Upper lobe of left lung (tissue), 6 donors: Measurements from ENCODE around the gene MYO6. TPM values are rescaled to one million over a fixed set of nuclear protein-coding genes. Genes with fewer than 3 reads are reported as not detected.
"Not testable (repeated sequence)": the region's sequence is repeated elsewhere in the genome, so short reads cannot be mapped to it uniquely, and the experiment has no call there.

ENCODE experiments used
- ATAC-seq, 2 donors: fragments of 200-7000 bp; cut with Tn5 transposase; one replicate each; pipeline ENCODE4 v1.9.1; 2022; ENCODE audit warnings: mild to moderate bottlenecking in 2 of 2, moderate library complexity in 2 of 2; ENCODE audit not compliant: low FRiP score in 2 of 2
- DNase-seq, 2 donors: peaks; one replicate each; pipeline ENCODE4 v3.0.0-alpha.2; 2019 to 2020
- H3K27ac ChIP-seq, 4 donors: fragments of 200-600 bp; sonication (generic); one replicate each; pipeline ENCODE4 v1.5.1; 2016 to 2019
- H3K27me3 ChIP-seq, 4 donors: fragments of 200-600 bp; sonication (generic); one replicate each; pipeline ENCODE4 v1.5.1; 2017 to 2019
- H3K36me3 ChIP-seq, 4 donors: fragments of 200-600 bp; sonication (generic); one replicate each; pipeline ENCODE4 v1.5.1; 2016 to 2019
- H3K4me1 ChIP-seq, 4 donors: fragments of 200-600 bp; sonication (generic); one replicate each; pipeline ENCODE4 v1.5.1; 2018 to 2019
- H3K4me3 ChIP-seq, 4 donors: fragments of 200-600 bp; sonication (generic); one replicate each; pipeline ENCODE4 v1.5.1; 2017 to 2019; ENCODE audit warnings: mild to moderate bottlenecking in 2 of 4, moderate library complexity in 1 of 4
- H3K9me3 ChIP-seq, 4 donors: fragments of 200-600 bp; sonication (generic); one replicate each; pipeline ENCODE4 v1.5.1; 2018 to 2019
- EP300 ChIP-seq, 4 donors: sonication (generic); formaldehyde crosslinking; IDR thresholded peaks; one replicate each; pipeline ENCODE4 v1.5.1; 2017; ENCODE audit warnings: antibody characterized with exemption in 4 of 4, control low read depth in 2 of 4
- POLR2A ChIP-seq, 4 donors: fragments of 450-650 bp; IDR thresholded peaks; one replicate each; pipeline ENCODE4 v1.5.1; 2016 to 2017; ENCODE audit warnings: antibody characterized with exemption in 4 of 4, mild to moderate bottlenecking in 2 of 4
- POLR2AphosphoS5 ChIP-seq, 2 donors: sonication (generic); formaldehyde crosslinking; IDR thresholded peaks; one replicate each; pipeline ENCODE4 v1.5.1; 2017; ENCODE audit warnings: antibody characterized with exemption in 2 of 2
- WGBS, 2 donors: methylation state at CpG; one replicate each; pipeline ENCODE4 v1.1.5; 2017 to 2018; 5-methylcytosine and 5-hydroxymethylcytosine counted together
- total RNA-seq, 6 donors: library from RNA; depleted of rRNA in 4 of 6; stranded (reverse); fragments of >200 nt in 4 of 6; gene quantifications; one replicate each; pipeline versions ENCODE4 v1.1.0 to v1.2.1, GENCODE V29; 2016 to 2021
- TF ChIP-seq, protein P1 (sequence below), 6 experiments: fragments of 450-650 bp in 4 of 6; fragments of 200-600 bp in 2 of 6; sonication (generic) in 2 of 6; IDR thresholded peaks; one replicate each; pipeline ENCODE4 v1.5.1; 2016 to 2019; ENCODE audit warnings: antibody characterized with exemption in 6 of 6
- donor health status: DM: no; HTN: no; CAD: no; lungs with moderate emphysema.
- donor health status: DM: no; HTN: yes; CAD: no; lungs with severe emphysema.

The MYO6 gene
- total RNA-seq, 6 donors from 2014 or later, result 49.0 to 94.3 (median 80.4) TPM

DNA sequence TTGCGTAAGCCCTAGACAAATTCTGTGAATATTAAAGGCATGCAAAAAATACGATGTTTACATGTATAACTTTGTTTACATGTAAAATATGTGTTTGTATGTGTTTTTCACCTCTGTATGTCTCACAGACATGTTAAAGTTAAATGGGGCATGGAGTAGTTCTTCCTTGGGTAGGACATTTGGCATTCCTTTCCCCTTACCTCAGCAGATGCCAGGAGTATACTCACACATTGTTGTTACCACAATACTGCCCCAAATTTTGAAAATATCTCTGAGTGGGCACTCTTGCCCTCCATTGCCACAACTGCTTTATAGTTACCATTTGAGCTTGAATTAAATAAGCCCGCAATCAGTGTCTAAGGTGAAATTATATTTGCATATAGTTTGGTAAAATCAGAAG is 147.5 kb downstream of the MYO6 start:
- WGBS, 2 donors, result 96 to 97% methylated on average over 3 of the region's 3 CpGs

DNA sequence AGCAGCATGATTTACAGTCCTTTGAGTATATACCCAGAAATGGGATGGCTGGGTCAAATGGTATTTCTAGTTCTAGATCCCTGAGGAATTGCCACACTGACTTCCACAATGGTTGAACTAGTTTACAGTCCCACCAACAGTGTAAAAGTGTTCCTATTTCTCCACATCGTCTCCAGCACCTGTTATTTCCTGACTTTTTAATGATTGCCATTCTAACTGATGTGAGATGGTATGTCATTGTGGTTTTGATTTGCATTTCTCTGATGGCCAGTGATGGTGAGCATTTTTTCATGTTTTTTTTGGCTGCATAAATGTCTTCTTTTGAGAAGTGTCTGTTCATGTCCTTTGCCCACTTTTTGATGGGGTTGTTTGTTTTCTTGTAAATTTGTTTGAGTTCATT is 151.2 kb downstream of the MYO6 start:
- not testable (repeated sequence) for H3K27ac ChIP-seq, H3K27me3 ChIP-seq, ATAC-seq, H3K9me3 ChIP-seq, DNase-seq, H3K36me3 ChIP-seq, H3K4me3 ChIP-seq, H3K4me1 ChIP-seq
- 94 to 100% methylated on average over 1 of the region's 1 CpG for WGBS, 2 donors

More for the DNA sequence above, 147.5 kb downstream of the MYO6 start:
- TF ChIP-seq POLR2A (IDR thresholded peaks at IDR 0.05), result no peak
- TF ChIP-seq, protein P1, sequence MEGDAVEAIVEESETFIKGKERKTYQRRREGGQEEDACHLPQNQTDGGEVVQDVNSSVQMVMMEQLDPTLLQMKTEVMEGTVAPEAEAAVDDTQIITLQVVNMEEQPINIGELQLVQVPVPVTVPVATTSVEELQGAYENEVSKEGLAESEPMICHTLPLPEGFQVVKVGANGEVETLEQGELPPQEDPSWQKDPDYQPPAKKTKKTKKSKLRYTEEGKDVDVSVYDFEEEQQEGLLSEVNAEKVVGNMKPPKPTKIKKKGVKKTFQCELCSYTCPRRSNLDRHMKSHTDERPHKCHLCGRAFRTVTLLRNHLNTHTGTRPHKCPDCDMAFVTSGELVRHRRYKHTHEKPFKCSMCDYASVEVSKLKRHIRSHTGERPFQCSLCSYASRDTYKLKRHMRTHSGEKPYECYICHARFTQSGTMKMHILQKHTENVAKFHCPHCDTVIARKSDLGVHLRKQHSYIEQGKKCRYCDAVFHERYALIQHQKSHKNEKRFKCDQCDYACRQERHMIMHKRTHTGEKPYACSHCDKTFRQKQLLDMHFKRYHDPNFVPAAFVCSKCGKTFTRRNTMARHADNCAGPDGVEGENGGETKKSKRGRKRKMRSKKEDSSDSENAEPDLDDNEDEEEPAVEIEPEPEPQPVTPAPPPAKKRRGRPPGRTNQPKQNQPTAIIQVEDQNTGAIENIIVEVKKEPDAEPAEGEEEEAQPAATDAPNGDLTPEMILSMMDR (IDR thresholded peaks at IDR 0.05), result no peak
- TF ChIP-seq EP300 (IDR thresholded peaks at IDR 0.05), result no peak
- no peak for TF ChIP-seq POLR2AphosphoS5 (IDR thresholded peaks at IDR 0.05)
- DNase-seq (no peak), ATAC-seq (no peak)
- Histone ChIP-seq H3K27me3 (no peaks in the 10 kb centered on the region), H3K4me3 (no peak overlapping the region), H3K36me3 (peaks cover 0 to 18% (median 0%) of the 10 kb centered on the region in 4 donors), H3K27ac (no peak overlapping the region), H3K9me3 (no peaks in the 10 kb centered on the region), H3K4me1 (no peaks in the 10 kb centered on the region)

DNA sequence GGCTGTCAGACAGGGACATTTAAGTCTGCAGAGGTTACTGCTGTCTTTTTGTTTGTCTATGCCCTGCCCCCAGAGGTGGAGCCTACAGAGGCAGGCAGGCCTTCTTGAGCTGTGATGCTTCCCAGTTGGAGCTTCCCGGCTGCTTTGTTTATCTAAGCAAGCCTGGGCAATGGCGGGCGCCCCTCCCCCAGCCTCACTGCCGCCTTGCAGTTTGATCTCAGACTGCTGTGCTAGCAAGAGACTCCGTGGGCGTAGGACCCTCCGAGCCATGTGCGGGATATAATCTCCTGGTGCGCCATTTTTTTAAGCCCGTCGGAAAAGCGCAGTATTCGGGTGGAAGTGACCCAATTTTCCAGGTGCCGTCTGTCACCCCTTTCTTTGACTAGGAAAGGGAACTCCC is 156.1 kb downstream of the MYO6 start:
- not testable (repeated sequence) for ATAC-seq, DNase-seq, H3K27me3 ChIP-seq, H3K4me1 ChIP-seq, H3K9me3 ChIP-seq, H3K4me3 ChIP-seq, H3K27ac ChIP-seq
- H3K36me3 ChIP-seq, result peaks cover 0 to 16% (median 0%) of the 10 kb centered on the region in 4 donors
- WGBS, 2 donors, result 98 to 99% methylated on average over 10 to 14 of the region's 14 CpGs

DNA sequence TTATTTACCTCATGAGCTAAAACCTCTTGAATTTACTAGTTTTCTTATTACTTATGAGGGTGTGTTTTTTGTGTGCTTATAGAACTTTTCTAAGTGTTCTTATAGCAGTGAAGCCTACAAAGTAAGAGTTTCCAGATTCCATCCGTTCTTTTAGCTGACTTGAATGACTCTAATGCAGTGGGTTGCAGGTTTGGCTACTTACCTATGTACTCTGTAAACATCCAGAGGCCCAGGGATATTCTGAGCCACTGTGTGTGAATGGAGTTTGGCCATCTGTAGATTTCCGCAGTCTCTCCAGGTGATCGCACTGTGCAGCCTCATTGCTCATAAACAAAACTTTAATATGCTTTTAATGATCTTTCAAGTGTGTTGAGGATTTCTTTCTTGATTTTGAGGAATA is 157.8 kb downstream of the MYO6 start:
- Histone ChIP-seq H3K27ac (no peak overlapping the region), H3K4me3 (no peak overlapping the region), H3K9me3 (no peaks in the 10 kb centered on the region), H3K27me3 (no peaks in the 10 kb centered on the region), H3K4me1 (no peaks in the 10 kb centered on the region), H3K36me3 (peaks cover 0 to 16% (median 0%) of the 10 kb centered on the region in 4 donors)
- ATAC-seq, result no peak
- 78% methylated on average over 3 of the region's 3 CpGs for WGBS, 2 donors
- DNase-seq, result no peak
- TF ChIP-seq EP300 (IDR thresholded peaks at IDR 0.05), result no peak
- no peak for TF ChIP-seq POLR2A (IDR thresholded peaks at IDR 0.05)
- TF ChIP-seq, protein P1 (IDR thresholded peaks at IDR 0.05), result no peak
- TF ChIP-seq POLR2AphosphoS5 (IDR thresholded peaks at IDR 0.05), result no peak

DNA sequence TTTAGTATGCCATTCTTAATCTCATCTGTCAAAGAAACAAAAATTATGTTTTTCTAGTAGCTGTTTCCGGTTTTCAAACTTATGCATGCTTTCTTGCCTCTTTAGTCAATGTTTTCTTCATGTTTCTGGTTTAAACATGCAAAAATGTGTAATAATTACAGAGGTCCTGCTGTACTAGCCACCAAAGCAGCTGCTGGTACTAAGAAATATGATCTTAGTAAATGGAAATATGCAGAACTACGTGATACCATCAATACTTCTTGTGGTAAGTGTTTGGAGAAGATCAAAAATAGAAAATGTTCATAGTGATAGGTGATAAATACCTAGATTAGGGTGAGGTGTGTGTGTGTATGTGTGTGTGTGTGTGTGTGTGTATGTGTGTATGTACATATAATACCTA is 158.4 kb downstream of the MYO6 start:
- H3K9me3 ChIP-seq, result no peaks in the 10 kb centered on the region
- H3K27me3 ChIP-seq, result no peaks in the 10 kb centered on the region
- ATAC-seq, result no peak
- 84 to 87% methylated on average over 2 of the region's 2 CpGs for WGBS, 2 donors
- no peak for DNase-seq
- no peak for TF ChIP-seq POLR2AphosphoS5 (IDR thresholded peaks at IDR 0.05)
- H3K4me3 ChIP-seq, result no peak overlapping the region
- no peak overlapping the region for H3K27ac ChIP-seq
- H3K36me3 ChIP-seq, result peaks cover 0 to 16% (median 0%) of the 10 kb centered on the region in 4 donors
- no peaks in the 10 kb centered on the region for H3K4me1 ChIP-seq

DNA sequence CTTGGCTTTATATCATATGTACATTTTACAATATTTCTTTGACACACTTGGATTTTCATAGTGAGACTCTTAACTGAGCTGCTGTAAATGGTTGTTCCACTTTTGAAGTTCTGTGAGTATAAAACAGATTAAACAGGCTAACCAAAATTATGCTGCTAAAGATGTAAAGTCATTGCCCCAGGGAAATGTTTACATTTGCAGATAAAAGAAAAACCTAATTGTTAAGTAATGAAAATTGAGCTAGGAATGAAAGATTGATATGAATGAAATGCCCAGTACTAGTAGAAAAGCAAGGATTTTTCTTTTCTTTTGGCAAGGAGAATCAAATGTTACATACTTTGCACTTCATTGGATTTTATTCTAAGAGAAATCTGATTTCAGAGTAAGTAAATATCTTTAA is 164.0 kb downstream of the MYO6 start:
- H3K9me3 ChIP-seq, result no peaks in the 10 kb centered on the region
- TF ChIP-seq EP300 (IDR thresholded peaks at IDR 0.05) (no peak), POLR2AphosphoS5 (IDR thresholded peaks at IDR 0.05) (no peak), POLR2A (IDR thresholded peaks at IDR 0.05) (no peak)
- TF ChIP-seq, protein P1 (IDR thresholded peaks at IDR 0.05), result no peak
- no peak for ATAC-seq
- H3K36me3 ChIP-seq, result peaks cover 0 to 35% (median 9%) of the 10 kb centered on the region in 4 donors
- H3K4me1 ChIP-seq, result no peaks in the 10 kb centered on the region
- no peak for DNase-seq
- H3K4me3 ChIP-seq, result no peak overlapping the region
- no peak overlapping the region for H3K27ac ChIP-seq
- no peaks in the 10 kb centered on the region for H3K27me3 ChIP-seq
